Measurements from ENCODE around the gene ETFA.
A peak's percentile ranks its signal among the peaks of the same experiment; 100 is the strongest.

The ETFA gene

GRCh38 chr15:76193934-76194333 lies 117.3 kb downstream of the ETFA start:
- no peak for TF ChIP-seq CTCF (conservative IDR thresholded peaks at IDR 0.05)
- no peak overlapping the region for H3K27ac ChIP-seq

- no peak for TF ChIP-seq CTCF (conservative IDR thresholded peaks at IDR 0.05)
- H3K27ac ChIP-seq = no peak overlapping the region; the same call in 1 of the 2 replicates
These were observed 118.6 kb downstream of the ETFA start for GRCh38 chr15:76192715-76193114.

GRCh38 chr15:76191539-76192244 lies 119.6 kb downstream of the ETFA start:
- peak overlapping the region; percentile 88 for H3K27ac ChIP-seq
- TF ChIP-seq CTCF (conservative IDR thresholded peaks at IDR 0.05) = no peak

GRCh38 chr15:76190751-76191538 lies 120.3 kb downstream of the ETFA start:
- H3K27ac ChIP-seq = peak overlapping the region; percentile 88
- peak; percentile 99 for TF ChIP-seq CTCF (conservative IDR thresholded peaks at IDR 0.05)

- H3K27ac ChIP-seq = peak overlapping the region; percentile 88
These were observed 121.2 kb downstream of the ETFA start for GRCh38 chr15:76190070-76190564.

GRCh38 chr15:76189106-76189505 lies 122.2 kb downstream of the ETFA start:
- H3K27ac ChIP-seq = peak overlapping the region; percentile 88
- TF ChIP-seq CTCF (conservative IDR thresholded peaks at IDR 0.05) = no peak

More at GRCh38 chr15:76190070-76190564, 121.2 kb downstream of the ETFA start:
- TF ChIP-seq CTCF (conservative IDR thresholded peaks at IDR 0.05) = no peak

- TF ChIP-seq CTCF (conservative IDR thresholded peaks at IDR 0.05) = no peak
- no peak overlapping the region for H3K27ac ChIP-seq
These were observed 124.1 kb downstream of the ETFA start for GRCh38 chr15:76187163-76187562.
